DLD1 (cell line): ENCODE data around the gene ADAMTS1.

Experiments used
- in situ Hi-C: cut with HindIII; loops from 2 replicates; pipeline ENCODE4 v1.10.0; 2017; ENCODE audit warnings: low sequenced_read_pairs

The ADAMTS1 gene

DNA sequence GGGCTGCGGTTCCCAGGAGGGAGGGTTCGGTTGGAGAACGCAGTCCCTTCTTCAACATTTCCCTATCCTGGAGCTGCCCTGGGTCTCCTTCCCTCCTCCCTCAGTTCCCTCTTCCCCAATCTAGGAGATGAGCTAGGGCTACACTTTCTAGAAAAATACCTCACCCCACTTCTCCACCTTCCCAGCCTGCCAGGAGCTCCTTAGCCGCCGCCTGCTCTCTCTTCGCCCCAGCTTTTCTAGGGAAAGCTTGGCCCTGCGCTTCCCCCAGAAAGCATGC is 488 bp upstream of the ADAMTS1 start:
- in situ Hi-C loops = no loop called here

DNA sequence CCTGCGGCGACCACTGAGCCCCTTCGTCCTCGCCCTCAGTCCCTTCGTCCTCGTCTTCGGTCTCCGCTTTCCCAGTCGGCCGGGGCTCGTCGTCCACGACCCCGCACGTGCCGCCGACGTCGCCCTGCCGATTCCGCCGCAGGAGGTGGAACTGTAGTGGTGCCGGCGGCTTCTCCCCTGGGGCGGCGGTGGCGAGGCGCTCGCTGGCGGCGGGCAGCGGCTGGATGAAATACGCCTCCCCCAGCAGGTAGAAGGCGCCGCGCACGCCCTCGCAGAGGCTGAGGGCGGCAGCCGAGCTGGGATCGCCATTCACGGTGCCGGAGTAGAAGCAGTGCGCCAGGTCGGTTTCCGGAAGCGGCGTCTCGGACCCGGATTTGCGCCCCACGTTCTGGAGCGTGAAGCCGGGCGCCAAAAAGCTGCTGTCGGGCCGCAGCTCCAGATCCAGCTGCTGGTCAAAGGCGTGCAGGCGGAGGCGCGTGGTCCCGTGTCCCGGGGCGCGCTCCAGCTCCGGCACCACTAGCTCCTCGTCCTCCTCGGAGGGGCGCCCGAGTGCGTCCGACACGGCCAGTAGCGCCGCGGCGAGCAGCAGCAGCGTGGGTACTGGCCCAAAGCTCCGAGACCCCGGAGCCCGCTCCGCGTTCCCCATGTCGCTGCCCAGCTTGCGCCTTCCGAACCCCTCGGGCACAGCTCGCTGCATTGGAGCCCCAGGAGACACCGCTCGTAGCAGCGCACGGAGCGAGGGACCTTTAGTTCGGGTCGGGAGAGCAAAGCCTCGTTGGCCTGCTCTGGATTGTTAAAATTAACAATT is 747 bp downstream of the ADAMTS1 start:
- in situ Hi-C loops = no loop called here

DNA sequence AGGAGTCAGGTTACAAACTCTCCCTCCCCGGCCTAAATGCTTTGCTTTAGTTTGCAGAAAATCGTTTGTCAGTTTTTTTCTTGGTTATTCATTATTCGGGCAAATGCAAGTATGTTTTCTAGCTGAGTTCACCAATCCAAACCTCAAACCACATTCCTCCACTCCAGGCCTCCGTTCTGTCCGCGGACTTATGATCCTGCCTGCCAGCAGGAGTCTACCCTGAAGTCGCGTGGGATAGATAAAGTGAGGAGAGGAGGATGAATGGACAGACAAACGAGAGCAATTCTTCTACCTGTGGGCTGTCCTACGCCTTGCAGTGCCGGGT is 1.3 kb downstream of the ADAMTS1 start:
- in situ Hi-C loops = no loop called here

DNA sequence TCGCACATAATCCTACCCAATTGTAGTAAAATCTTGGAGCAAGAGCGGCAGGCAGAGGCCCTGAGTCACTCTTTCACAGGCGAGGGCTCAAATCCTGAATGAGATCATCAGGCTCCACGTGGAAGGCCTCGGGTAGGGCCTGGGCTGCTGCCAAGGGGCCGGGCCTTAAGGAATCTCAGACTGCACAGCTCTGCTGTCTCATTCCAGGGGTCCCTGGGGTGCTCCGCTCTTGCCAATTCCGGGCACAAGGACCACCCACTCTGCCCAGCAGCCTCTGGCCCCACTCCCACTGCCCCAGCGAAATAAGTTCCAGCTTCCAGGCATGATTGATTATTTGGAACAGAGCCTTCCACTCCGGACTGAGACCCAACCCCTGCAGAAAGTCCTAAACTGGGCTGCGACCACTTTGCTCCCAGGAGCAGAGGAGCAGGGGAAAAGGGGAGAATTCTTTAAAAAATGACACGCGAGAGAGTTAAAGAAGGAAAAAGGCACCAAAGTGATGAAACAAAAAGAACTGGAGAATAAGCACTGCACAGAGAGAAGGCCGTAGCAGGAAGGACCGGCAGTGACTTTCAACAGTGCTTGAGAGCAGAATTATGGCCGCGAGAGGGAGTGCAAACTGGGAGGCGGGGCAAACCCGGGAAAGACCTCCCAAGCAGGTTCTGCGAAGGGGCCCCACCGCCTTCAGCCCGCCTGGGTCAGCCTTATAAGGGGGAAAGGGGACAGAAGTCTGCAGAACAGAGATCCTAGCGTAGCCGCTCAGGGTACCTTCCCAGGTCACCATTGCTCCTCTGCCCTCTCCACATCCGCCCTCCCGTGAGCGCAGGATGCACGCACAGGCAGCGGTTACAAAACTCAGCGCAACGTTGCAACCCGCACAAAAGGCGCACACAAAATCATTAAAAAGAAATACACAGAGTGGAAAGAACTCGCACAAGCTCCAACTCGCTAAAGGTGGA is 2.0 kb downstream of the ADAMTS1 start:
- in situ Hi-C loops = no loop called here

DNA sequence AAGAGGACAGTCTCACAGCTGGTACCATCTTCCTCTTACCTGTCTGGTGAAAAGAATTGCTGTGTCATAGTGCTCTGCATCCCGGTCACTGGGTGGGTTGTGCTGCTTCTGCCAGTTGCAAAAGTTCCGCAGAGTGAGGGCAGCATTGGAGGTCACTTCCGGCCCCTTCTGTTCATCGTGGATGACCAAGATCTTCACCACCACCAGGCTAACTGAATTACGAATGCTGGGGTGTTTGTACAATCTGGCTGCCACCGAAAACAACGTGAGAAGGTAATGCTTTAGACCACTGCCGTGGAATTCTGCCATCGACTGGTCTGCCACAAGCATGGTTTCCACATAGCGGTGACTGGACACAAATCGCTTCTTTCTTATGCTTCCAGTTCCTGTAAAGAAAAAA is 2.9 kb downstream of the ADAMTS1 start:
- in situ Hi-C loops = no loop called here

DNA sequence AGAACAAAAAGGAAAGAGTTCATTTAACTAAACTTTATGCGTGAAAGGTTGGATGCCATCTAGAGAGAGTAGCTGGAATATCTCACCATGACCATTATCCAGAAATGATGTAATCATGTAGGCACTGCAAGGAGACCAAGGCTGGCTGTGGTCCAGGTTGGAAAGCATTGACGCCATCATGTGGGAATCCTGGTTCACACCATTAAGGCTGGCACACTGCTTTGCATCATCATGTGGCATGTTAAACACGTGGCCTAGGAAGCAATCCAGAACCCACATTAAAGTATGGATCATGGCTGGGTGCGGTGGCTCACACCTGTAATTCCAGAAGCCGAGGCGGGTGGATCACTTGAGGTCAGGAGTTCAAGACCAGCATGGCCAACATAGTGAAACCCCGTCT is 4.3 kb downstream of the ADAMTS1 start:
- in situ Hi-C loops = no loop called here

DNA sequence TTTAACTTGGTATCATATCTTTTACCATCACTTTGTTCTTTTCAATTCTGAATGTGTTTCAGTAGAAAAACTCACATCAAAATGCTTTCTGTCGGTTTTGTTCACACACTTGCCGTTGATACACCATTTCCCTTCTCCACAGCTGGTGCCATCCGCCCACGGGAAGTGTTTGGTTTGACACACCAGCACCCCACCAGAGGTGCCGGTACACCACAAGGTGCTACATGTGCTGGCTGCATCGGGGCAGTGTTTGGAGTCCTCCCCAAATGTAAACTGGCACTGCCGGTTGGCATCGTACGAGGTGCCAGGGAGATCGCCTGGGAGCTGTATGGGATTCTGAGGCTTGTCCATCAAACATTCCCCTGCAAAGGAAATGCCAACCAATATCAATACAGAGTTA is 5.0 kb downstream of the ADAMTS1 start:
- in situ Hi-C loops = no loop called here

DNA sequence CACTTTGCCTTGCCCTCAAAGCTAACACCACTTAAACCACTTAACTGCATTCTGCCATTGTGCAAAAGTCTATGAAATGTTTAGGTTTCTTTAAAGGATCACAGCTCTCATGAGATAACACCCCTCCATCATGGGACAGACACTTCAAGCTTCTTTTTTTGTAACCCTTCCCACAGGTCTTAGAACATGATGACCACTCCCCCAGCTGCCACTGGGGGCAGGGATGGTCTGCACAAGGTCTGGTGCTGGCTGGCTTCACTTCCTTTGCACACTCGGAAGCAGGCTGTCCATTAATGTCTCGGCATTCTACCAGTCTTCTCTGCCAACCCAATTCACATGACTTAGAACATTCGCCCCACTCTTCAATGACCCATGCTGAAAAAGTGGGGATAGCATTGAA is 7.7 kb downstream of the ADAMTS1 start:
- in situ Hi-C loops = no loop called here

DNA sequence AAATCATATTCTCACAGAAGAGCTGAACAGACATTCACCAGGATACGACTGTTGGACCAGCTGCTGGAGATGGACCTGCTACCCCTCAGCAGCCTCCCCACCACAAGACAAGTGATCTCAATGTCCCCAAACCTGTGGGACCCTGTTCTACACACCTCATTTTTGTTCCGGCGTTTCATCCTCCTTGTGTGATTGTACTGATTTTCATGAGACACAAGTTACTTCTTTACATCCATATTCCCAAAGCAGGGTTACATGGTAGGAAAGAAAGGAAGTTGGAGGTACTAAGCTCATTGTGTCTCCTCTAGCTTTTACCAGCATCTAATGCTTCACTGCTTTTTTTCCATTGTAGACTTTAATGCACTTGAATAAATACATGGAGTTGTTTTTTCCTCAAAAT is 8.7 kb downstream of the ADAMTS1 start:
- in situ Hi-C loops = no loop called here

DNA sequence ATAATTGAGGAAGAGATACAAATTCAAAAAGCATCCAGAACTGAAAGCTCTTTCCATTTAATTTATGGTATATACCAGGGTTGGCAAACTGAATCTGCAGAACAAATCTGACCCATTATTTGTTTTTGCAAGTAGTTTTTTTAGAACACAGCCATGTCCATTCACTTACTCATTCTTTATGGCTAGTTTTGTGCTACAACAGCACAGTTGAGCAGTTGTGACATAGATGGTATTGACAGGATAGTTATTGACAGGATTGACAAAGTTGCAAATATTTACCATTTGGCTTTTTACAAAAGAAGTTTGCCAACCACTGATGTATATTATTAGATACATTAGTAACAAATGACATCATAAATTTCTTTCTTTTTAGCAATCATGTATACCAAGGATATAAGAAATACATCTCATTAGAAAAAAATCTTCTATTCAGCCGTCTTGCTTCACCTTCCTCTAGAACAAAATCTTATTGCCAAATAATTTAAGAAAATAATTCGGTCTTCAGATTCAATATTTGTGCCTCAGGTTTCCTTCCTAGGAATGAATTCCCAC is 9.4 kb downstream of the ADAMTS1 start:
- in situ Hi-C loops = no loop called here

DNA sequence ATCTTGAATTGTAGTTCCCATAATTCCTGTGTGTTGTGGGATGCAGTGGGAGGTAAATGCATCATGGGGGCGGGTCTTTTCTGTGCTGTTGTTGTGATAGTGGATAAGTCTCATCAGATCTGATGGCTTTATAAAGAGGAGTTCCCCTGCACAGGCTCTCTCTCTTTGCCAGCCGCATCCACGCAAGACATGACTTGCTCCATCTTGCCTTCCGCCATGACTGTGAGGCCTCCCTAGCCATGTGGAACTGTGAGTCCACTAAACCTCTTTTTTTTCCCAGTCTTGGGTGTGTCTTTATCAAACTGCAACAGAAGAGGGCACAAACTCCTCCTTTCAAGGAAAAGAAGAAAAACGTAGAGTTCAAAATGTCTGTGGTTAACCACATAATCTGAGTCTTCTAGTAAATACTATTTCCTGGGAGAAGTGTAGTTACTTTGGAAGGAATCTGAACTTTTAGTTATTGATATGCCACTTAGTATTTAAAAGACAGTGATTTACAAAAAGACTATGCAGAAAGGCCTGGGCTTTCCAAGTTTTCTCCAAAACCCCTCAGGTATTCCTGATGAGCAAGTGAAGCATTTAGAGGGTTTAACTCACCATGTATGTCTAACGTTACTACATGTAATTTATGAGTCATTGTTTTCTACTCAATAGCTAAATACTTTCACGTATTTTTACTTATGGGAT is 10.0 kb downstream of the ADAMTS1 start:
- in situ Hi-C loops = no loop called here

DNA sequence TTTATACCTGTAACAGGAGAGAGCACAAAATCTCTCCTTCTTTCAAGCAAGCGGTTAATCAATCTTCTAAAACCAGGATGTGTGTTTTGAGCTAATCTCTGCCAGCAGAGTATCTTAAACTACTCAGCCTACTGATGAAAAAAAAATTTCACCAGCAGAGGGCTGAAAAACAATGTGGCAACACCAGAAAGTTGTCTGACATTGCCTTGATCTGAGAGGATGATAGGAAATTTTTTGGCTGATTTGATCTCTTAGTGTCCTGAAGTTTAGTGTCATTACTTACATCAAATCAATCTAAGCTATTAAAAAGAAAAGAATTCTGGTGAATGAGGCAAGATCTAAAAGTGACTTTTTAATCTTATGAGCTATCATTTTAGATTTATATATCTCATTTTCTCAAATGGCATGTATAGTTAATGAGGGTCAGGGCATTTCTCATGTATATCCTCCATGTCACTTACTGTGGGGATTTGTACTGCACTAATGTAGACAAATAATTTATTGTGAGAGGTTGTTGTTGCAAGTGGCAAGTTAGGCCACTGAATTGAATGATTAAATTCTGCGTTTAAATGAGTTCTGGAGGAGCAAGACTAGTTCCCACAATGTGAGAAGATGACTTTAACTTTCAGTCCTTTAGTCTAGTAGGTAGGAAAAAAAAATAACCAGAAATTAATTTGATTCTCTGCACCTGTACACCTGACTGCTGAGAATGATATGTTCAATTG is 10.9 kb downstream of the ADAMTS1 start:
- in situ Hi-C loops = no loop called here

DNA sequence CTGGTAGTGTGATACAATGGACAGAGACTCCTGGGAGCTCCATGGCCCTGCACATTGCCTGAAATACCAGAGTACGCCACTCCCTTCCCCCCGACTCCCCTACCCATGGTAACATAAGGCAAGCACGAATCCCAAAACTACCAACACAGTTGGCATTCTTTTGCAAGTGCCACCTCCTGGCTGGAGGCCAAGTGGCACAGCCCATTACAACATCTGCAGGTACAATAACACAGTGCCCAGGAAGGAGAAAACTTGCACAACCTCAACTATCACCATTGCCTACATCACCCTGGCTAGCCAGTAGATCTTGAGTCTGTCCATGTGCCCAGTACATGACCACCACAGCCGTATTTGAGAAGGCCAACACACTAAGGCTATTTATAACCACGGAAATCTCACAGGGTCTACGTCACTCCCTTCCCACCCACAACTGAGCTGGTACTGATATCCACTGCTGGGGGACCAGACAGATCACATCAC is 11.7 kb downstream of the ADAMTS1 start:
- in situ Hi-C loops = no loop called here

DNA sequence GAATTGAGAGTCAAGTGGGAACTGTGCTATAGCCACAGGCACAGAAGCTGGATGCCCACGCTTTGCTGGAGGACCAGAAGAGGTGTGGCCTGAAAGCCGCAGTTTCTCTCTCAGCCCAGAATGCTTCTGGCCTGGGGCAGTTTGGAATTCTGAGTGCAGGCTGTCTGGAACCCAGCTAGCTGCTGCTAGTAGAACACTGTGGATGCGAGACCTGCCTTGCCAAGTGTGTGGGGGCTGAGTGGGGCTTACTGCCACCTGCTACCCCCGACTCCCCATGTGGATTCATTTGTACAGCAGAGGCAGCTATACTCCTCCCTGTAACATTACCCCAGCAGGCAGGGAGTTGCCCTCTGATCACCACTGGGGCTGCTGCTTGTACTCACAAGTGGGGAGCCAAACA is 12.2 kb downstream of the ADAMTS1 start:
- in situ Hi-C loops = no loop called here

DNA sequence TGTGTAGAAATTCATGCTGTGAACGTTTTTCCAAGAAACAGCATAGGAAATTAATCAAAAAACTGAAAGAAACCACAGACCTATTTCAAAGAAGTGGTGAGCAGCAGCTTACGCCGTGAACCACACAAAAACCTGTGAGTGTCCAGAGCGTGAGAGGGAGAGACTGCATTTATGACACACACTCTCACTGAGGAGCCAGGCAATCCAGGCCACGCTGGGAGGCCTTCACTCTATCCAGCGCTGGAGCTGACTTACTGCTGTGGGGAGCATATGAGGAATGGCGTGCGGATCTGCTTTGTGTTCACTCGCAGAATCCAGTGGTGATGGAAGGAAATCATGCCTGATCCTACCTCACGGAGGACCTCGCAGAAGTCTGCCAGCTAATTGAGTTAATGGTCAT is 12.7 kb downstream of the ADAMTS1 start:
- in situ Hi-C loops = no loop called here

DNA sequence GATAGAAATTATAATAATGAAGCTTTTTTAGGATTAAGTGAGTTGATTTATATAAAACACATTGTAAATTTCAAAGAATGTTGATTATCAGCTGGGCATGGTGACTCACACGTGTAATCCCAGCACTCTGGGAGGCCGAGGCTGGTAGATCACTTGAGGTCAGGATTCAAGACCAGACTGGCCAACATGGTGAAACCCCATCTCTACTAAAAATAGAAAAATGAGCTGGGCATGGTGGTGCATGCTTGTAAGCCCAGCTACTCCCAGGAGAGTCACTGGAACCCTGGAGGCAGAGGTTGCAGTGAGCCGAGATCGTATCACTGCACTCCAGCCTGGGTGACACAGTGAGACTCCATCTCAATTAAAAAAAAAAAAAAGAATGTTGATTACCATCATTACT is 18.4 kb downstream of the ADAMTS1 start:
- in situ Hi-C loops = no loop called here

DNA sequence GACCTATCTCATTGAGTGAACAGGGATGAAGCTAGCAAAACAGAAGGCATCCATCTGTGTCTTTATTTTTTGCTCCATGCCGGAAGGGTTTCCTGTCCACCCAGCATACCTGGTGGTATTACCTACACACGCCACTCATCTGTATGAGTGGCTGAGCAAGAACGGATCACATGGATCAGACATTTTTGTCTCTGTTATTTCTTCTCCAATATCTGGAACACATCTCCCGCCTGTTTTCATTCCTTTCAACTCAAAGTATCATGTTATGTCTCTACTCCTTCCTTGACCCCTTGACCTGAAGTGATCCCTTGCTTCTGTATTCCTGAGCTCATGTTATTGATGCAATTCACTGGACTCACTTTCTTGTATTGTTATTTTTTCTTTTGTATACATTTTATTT is 24.7 kb downstream of the ADAMTS1 start:
- in situ Hi-C loops = no loop called here

DNA sequence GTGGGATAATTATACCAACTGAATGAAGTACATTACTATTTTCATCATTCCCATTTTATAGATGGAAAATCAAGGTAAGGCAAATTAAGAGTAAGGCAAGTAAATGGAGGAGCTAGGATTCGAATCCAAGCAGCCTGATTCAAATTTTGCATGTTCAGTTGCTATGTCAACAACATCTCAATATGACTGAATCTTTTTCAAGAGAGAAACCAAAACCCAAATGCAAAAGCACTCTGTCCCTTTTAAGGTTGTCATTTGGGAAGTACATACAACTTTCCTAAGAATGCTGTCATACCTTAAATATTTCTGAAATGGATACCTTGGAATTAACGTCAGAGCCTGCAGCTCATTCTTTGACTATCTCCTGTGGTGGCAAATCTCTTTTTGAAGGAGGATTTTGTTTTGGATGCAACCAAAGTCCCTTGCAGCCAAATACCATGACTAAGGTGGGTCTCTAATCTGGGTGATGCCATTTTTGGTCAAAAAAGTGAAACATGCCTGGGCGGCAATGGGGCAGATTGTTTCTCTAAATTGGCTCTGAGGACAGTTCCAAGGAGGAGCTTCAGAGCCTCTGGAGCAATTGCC is 25.4 kb downstream of the ADAMTS1 start:
- in situ Hi-C loops = no loop called here

DNA sequence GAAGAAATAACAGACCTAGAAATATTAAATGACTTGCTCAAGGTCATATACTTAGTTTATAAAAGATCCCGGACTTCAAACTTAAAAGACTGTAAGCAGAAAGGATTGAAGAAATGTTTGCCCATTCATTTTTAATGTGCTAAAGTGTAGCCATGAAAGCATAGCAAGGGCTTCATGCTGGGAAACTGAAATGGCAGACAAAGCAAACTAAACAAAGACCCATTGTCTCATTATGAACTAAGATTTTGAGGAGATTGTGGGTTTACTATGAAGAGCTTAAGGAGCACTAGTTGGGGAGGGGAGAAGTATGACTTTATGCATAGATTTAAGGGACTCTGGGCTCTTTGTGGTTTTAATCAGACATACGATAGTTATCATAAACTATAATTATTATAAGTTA is 26.3 kb downstream of the ADAMTS1 start:
- in situ Hi-C loops = no loop called here

DNA sequence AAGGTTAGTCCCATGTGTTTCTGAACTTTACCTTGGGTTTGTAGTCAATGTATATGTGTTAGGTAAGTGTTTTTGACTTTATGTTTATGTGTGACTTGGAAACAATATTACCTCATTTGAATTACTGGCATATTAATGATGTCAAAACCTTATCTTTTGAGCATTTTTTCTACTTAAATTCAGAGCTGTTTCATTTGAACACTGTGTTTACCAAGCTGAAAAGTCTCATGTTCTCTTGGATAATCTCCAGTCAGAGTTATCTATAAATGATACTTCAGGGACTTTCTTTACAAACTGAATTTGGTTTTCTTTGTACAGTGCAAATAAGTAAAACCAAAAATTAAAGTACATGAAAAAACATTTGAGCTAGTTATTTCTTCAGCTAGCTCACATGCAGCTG is 30.0 kb downstream of the ADAMTS1 start:
- in situ Hi-C loops = no loop called here
